DND-41 (cell line): ENCODE measurements around the gene RSAD2.

Experiments
- CTCF ChIP-seq: IDR thresholded peaks from 2 replicates; pipeline ENCODE4 v1.5.1; 2012; ENCODE audit warnings: borderline replicate concordance, low read length, moderate library complexity, mild to moderate bottlenecking; ENCODE audit not compliant: poor library complexity, severe bottlenecking; ENCODE audit errors: extremely low read depth
- EZH2 ChIP-seq: IDR thresholded peaks from 3 replicates; pipeline ENCODE4 v1.6.1; 2012; ENCODE audit warnings: borderline replicate concordance, low read depth, mild to moderate bottlenecking, moderate library complexity, low read length, inconsistent platforms; ENCODE audit not compliant: severe bottlenecking

- TF ChIP-seq CTCF (no peak), EZH2 (no peak)
Measured at GRCh38 chr2:6860296-6860695, 17.3 kb upstream of the RSAD2 start.
